ENCODE results near the gene CMIP.

CMIP gene

GRCh38 chr16:81458149-81458669, 13.6 kb downstream of the CMIP start:
- no peak overlapping the region for H3K4me3 ChIP-seq (ENCODE audit: low read depth, low read length)
- TF ChIP-seq CTCF (IDR thresholded peaks at IDR 0.05; ENCODE audit: insufficient read depth, low read depth, low read length, missing control alignments) = no peak
- no peak for DNase-seq (ENCODE audit: low read depth)

GRCh38 chr16:81458827-81459598, 14.4 kb downstream of the CMIP start:
- no peak for DNase-seq (ENCODE audit: low read depth)
- TF ChIP-seq CTCF (IDR thresholded peaks at IDR 0.05; ENCODE audit: insufficient read depth, low read depth, low read length, missing control alignments) = no peak
- H3K4me3 ChIP-seq (ENCODE audit: low read depth, low read length) = no peak overlapping the region

- H3K4me3 ChIP-seq (ENCODE audit: low read depth, low read length) = no peak overlapping the region
- no peak for TF ChIP-seq CTCF (IDR thresholded peaks at IDR 0.05; ENCODE audit: insufficient read depth, low read depth, low read length, missing control alignments)
- no peak for DNase-seq (ENCODE audit: low read depth)
These were observed 15.5 kb downstream of the CMIP start for GRCh38 chr16:81460075-81460474.

GRCh38 chr16:81461243-81461642, 16.6 kb downstream of the CMIP start:
- no peak for TF ChIP-seq CTCF (IDR thresholded peaks at IDR 0.05; ENCODE audit: insufficient read depth, low read depth, low read length, missing control alignments)
- DNase-seq (ENCODE audit: low read depth) = no peak
- H3K4me3 ChIP-seq (ENCODE audit: low read depth, low read length) = no peak overlapping the region

GRCh38 chr16:81461766-81462165, 17.2 kb downstream of the CMIP start:
- no peak overlapping the region for H3K4me3 ChIP-seq (ENCODE audit: low read depth, low read length)
- no peak for DNase-seq (ENCODE audit: low read depth)
- TF ChIP-seq CTCF (IDR thresholded peaks at IDR 0.05; ENCODE audit: insufficient read depth, low read depth, low read length, missing control alignments) = no peak

GRCh38 chr16:81462683-81463082, 18.1 kb downstream of the CMIP start:
- TF ChIP-seq CTCF (IDR thresholded peaks at IDR 0.05; ENCODE audit: insufficient read depth, low read depth, low read length, missing control alignments) = no peak
- no peak overlapping the region for H3K4me3 ChIP-seq (ENCODE audit: low read depth, low read length)
- no peak for DNase-seq (ENCODE audit: low read depth)

Measured in GM12865 (cell line).